A549 treated with CpdA at 1 μM for 4 hours (cell line): Measurements from ENCODE around the gene MBD1. TPM values are rescaled to one million over a fixed set of nuclear protein-coding genes. Genes with fewer than 3 reads are reported as not detected.

Experiments used
- total RNA-seq: library from RNA; stranded (reverse); fragments of 200-300 nt; extraction: Qiagen RNA extraction; gene quantifications from 5 replicates; pipeline ENCODE4 v1.2.3, GENCODE V29; 2022; ENCODE audit warnings: low read depth

Gene MBD1, protein sequence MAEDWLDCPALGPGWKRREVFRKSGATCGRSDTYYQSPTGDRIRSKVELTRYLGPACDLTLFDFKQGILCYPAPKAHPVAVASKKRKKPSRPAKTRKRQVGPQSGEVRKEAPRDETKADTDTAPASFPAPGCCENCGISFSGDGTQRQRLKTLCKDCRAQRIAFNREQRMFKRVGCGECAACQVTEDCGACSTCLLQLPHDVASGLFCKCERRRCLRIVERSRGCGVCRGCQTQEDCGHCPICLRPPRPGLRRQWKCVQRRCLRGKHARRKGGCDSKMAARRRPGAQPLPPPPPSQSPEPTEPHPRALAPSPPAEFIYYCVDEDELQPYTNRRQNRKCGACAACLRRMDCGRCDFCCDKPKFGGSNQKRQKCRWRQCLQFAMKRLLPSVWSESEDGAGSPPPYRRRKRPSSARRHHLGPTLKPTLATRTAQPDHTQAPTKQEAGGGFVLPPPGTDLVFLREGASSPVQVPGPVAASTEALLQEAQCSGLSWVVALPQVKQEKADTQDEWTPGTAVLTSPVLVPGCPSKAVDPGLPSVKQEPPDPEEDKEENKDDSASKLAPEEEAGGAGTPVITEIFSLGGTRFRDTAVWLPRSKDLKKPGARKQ
- 30.3 to 38.1 TPM (median 36.2 TPM) in 5 replicates for total RNA-seq

DNA sequence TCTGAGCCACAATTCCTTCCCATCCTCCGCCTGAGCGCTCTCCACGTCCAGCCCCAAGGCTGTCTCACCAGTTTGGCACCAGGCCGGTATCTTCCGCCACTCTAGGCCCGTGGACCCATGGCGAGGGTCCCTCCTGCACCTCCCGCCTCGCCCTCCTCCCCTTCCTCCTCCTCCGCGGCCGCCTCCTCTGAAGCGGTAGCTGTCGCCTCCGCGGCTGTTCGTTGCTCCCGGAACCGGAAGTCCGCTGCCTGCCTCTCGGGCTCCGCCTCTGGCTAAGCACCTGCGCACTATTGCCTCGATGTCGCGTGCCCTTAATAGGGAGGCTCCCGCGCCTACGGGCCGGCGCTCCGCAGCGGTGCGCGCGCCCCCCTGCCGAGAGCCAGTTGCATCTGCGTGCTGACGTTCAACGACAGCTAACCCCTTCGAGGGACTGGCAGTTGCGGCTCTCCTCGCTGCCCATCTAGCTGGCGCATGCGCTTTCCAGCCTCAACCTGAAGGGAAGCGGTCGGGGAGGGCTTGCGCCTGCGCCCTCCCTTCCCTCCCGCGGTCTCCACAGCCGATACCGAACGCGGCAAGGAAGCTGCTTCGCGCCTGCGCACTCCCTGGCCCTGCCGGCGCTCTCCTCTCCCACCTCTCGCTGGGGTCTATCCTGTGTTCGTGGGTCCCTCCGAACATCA, at the start of gene MBD1:
MBD1 (minus strand) TSS at position 229 of the 677 bp plus-strand sequence. CDS start 1,531 bp downstream, outside the sequence.

DNA sequence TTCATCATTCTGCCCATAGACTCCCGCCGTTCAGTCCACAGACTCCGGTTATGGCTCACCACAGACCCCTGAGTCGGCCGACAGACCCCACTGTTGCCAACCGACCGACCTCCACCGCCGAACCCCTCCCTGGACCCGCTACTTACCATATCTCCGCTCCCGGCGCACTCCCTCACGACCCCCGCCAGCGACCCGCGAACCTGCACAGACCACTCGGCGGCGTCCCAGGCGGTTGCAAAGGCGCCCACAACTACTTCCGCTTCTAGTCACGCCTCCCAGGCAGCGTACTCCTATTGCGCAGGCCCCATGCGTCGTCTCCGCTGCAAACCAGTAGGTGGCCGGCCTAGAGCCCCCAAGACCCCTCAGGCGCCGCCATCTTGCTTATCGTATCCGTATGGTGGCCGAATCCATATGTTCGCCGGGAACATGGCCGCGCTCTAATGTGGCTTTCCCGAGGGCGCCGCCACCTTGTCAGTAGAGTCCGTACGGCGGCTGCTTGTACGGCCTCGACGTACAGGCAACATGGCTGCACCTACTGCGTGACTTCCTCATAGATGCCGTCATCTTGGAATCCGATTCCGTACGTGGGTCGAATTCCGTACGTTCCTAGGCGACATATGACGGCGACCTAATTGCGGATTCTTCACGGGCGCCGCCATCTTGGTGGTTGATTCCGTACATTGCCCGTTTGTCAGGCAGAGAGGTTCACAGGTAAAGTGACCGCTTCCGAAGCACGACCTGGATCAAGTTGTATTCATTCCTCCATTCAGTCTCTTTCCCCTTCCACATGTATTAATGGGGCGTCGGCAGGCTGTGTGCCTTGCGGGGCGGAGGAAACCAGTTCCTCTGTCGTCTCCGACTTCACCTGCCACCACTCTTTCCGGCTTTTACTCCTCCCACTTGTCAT, 6.4 kb upstream of the MBD1 start, which contains the start of gene CXXC1:
CXXC1 (minus strand) TSS at position 252 of the 907 bp plus-strand sequence; CDS start at position 149, 103 bp downstream.

DNA sequence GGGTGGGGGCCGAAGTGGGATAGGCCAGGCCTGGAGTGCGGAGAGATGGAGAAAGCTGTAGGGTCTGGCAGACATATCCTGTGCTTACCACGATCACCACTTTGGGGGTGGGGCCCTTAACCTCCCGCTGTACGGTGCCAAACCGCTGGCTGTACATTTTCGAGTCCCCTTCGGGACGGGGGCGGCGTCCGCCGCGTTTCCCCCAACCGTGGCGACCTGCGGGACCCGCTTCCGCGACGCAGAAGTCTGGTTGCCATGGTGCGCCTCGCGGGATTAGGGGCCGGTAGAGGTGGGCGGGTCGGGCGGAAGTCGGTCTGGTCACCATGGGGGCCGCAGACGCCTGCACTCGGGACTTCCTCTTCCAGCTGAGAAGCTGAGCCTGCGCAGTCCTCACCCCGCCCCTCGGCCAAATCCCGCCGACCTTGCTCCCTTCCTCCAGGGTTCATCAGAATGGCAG, 15.0 kb downstream of the MBD1 start, which contains the start of gene CFAP53:
CFAP53 (minus strand) TSS at position 248 of the 457 bp plus-strand sequence; CDS start at position 157, 91 bp downstream.

Other genes starting within 250 kb of the MBD1 start
- gene MYO5B, start 86.4 kb downstream of the MBD1 start, total RNA-seq = 12.3 to 14.5 TPM (median 12.7 TPM) in 5 replicates
- 0.37 to 0.44 TPM (median 0.40 TPM) in 5 replicates for gene CFAP53, start 15.0 kb downstream of the MBD1 start, total RNA-seq
- gene CXXC1, start 6.2 kb upstream of the MBD1 start, total RNA-seq = 45.2 to 57.7 TPM (median 49.4 TPM) in 5 replicates
- 11.9 to 17.1 TPM (median 12.4 TPM) in 5 replicates for gene SKA1, start 93.5 kb upstream of the MBD1 start, total RNA-seq